ENCODE measurements around the gene PCNT.

DNA sequence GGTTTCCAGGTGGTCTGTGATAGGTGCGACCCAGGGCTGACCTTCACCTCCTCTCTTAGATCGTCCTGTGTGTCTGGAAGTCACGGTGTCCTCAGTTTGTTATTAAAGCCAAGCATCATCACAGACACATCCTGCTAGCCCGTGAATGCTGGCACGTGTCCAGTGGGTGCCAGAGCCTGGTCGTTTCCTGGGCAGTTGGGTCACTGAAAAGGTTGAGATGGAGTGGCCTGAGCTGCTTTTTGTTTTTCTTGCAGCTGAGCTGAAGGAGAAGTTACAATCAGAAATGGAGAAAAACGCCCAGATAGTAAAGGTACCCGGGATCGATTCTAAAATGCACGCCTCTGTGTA, 23.2 kb downstream of the PCNT start:
- TF ChIP-seq, protein P1, sequence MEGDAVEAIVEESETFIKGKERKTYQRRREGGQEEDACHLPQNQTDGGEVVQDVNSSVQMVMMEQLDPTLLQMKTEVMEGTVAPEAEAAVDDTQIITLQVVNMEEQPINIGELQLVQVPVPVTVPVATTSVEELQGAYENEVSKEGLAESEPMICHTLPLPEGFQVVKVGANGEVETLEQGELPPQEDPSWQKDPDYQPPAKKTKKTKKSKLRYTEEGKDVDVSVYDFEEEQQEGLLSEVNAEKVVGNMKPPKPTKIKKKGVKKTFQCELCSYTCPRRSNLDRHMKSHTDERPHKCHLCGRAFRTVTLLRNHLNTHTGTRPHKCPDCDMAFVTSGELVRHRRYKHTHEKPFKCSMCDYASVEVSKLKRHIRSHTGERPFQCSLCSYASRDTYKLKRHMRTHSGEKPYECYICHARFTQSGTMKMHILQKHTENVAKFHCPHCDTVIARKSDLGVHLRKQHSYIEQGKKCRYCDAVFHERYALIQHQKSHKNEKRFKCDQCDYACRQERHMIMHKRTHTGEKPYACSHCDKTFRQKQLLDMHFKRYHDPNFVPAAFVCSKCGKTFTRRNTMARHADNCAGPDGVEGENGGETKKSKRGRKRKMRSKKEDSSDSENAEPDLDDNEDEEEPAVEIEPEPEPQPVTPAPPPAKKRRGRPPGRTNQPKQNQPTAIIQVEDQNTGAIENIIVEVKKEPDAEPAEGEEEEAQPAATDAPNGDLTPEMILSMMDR (IDR thresholded peaks at IDR 0.05; ENCODE audit: insufficient read depth, low read length, poor library complexity, severe bottlenecking): no peak
- TF ChIP-seq EZH2phosphoT487 (conservative IDR thresholded peaks at IDR 0.05; ENCODE audit: low read length): no peak

Data from SU-DHL-6 (cell line).